GM12878 (cell line): Measurements from ENCODE around the gene BIRC6. TPM values are rescaled to one million over a fixed set of nuclear protein-coding genes. Genes with fewer than 3 reads are reported as not detected.
"Not testable (repeated sequence)": the region's sequence is repeated elsewhere in the genome, so short reads cannot be mapped to it uniquely, and the experiment has no call there.

Source experiments
- ATAC-seq: fragments of 200-7000 bp; cut with Tn5 transposase; 3 replicates; pipeline ENCODE4 v1.9.1; 2020; ENCODE audit warnings: mild to moderate bottlenecking, moderate library complexity
- BruUV-seq: library from RNA; stranded (reverse); fragments of 400-500 nt; replicated peaks from 2 replicates; lab custom pipeline; 2021; lab: Mats Ljungman, UMichigan
- CTCF ChIA-PET: fragments of 300-600 bp; sonication (Branson Sonifier 250); formaldehyde crosslinking; extraction: SDS; loops from one replicate; lab custom pipeline; 2021; ENCODE audit warnings: inconsistent platforms; lab: Yijun Ruan, JAX
- POLR2A ChIA-PET: fragments of 350-600 bp; formaldehyde crosslinking; extraction: SDS; loops from one replicate; lab custom pipeline; 2021; ENCODE audit warnings: inconsistent platforms; lab: Charles Lee
- RAD21 ChIA-PET: fragments of 300-600 bp; sonication (Branson Sonifier 250); formaldehyde crosslinking; loops from one replicate; lab custom pipeline; 2023; ENCODE audit warnings: antibody characterized with exemption; ENCODE audit not compliant: unreplicated experiment; lab: Charles Lee
- SMC1A ChIA-PET: fragments of 300-600 bp; sonication (Branson Sonifier 250); formaldehyde crosslinking; loops from one replicate; lab custom pipeline; 2023; ENCODE audit not compliant: unreplicated experiment, uncharacterized antibody; lab: Charles Lee
- DNase-seq: peaks from one replicate; pipeline ENCODE4 v3.0.0-alpha.2; 2011; ENCODE audit warnings: low read depth, low spot score
- FAIRE-seq: peaks from 3 replicates; lab custom pipeline; 2011; peaks lifted over from hg19 to GRCh38; lab: Jason Lieb, UNC
- H2AFZ ChIP-seq: 2 replicates; pipeline ENCODE4 v1.6.0; 2011; ENCODE audit warnings: low read depth, low read length, control low read depth; ENCODE audit not compliant: control insufficient read depth
- H3K27ac ChIP-seq: 2 replicates; pipeline ENCODE4 v1.5.1; 2011; ENCODE audit warnings: control low read depth; ENCODE audit not compliant: control insufficient read depth, insufficient read depth
- H3K27me3 ChIP-seq, 2 experiments: replicated peaks in 1 of 2; 2 replicates each; pipeline versions ENCODE4 v1.6.0 to v1.6.1; 2011; ENCODE audit warnings: low read length in 1 of 2; ENCODE audit not compliant: control insufficient read depth in 2 of 2, insufficient read depth in 2 of 2
- H3K36me3 ChIP-seq, 2 experiments: 2 replicates each; pipeline ENCODE4 v1.5.1; 2011; ENCODE audit warnings: low read length in 1 of 2; ENCODE audit not compliant: control insufficient read depth in 2 of 2, insufficient read depth in 2 of 2
- H3K4me1 ChIP-seq: 2 replicates; pipeline ENCODE4 v1.6.1; 2011; ENCODE audit warnings: mild to moderate bottlenecking, low read length, moderate library complexity, mixed read lengths; ENCODE audit not compliant: control insufficient read depth, insufficient read depth
- H3K4me2 ChIP-seq: 2 replicates; pipeline ENCODE4 v1.6.0; 2011; ENCODE audit warnings: control low read depth; ENCODE audit not compliant: control insufficient read depth, insufficient read depth
- H3K4me3 ChIP-seq: fragments of 200-600 bp; sonication (generic); 2 replicates; pipeline ENCODE4 v1.5.1; 2016
- H3K79me2 ChIP-seq: 2 replicates; pipeline ENCODE4 v1.6.0; 2011; ENCODE audit warnings: low read length; ENCODE audit not compliant: control insufficient read depth, insufficient read depth
- H3K9ac ChIP-seq: 2 replicates; pipeline ENCODE4 v1.8.0; 2011; ENCODE audit warnings: low read length, control low read depth, mixed read lengths; ENCODE audit not compliant: control insufficient read depth, insufficient read depth
- H3K9me3 ChIP-seq: replicated peaks from 3 replicates; pipeline ENCODE4 v1.5.1; 2011; ENCODE audit warnings: mild to moderate bottlenecking, low read length; ENCODE audit not compliant: control insufficient read depth, insufficient read depth
- H4K20me1 ChIP-seq: 2 replicates; pipeline ENCODE4 v1.6.0; 2011; ENCODE audit not compliant: control insufficient read depth, insufficient read depth
- ATF7 ChIP-seq: fragments of 450-650 bp; IDR thresholded peaks from 2 replicates; pipeline ENCODE4 v1.6.1; 2016; ENCODE audit warnings: low read depth, mild to moderate bottlenecking
- BCL11A ChIP-seq: IDR thresholded peaks from 2 replicates; pipeline ENCODE4 v1.6.1; 2011; ENCODE audit warnings: low read depth, low read length
- BHLHE40 ChIP-seq, 2 experiments: fragments of 450-650 bp in 1 of 2; IDR thresholded peaks; 2 replicates each; pipeline ENCODE4 v1.6.1; 2011 to 2017; ENCODE audit warnings: low read depth in 2 of 2, borderline replicate concordance in 1 of 2, improper control_type of control experiment in 1 of 2, low read length in 1 of 2, mild to moderate bottlenecking in 1 of 2
- CBFB ChIP-seq: IDR thresholded peaks from 2 replicates; pipeline ENCODE4 v1.6.1; 2016; ENCODE audit warnings: antibody characterized with exemption, low read depth
- CHD4 ChIP-seq: fragments of 200-600 bp; sonication (generic); IDR thresholded peaks from 2 replicates; pipeline ENCODE4 v1.6.1; 2016; ENCODE audit warnings: mild to moderate bottlenecking
- FOS ChIP-seq: IDR thresholded peaks from 3 replicates; pipeline ENCODE4 v1.6.1; 2011; ENCODE audit warnings: borderline replicate concordance; ENCODE audit not compliant: insufficient read length; ENCODE audit errors: extremely low read depth
- SMC3 ChIP-seq: IDR thresholded peaks from 2 replicates; pipeline ENCODE4 v1.6.1; 2011; ENCODE audit warnings: low read length, improper control_type of control experiment, borderline replicate concordance
- ZZZ3 ChIP-seq: IDR thresholded peaks from 2 replicates; pipeline ENCODE4 v1.6.1; 2011; ENCODE audit warnings: low read depth; ENCODE audit not compliant: control insufficient read depth, insufficient read length
- WGBS: methylation state at CpG from one replicate; pipeline ENCODE4 v1.1.6; 2016; ENCODE audit warnings: low lambda C conversion rate; ENCODE audit not compliant: insufficient replicate concordance, insufficient coverage; ENCODE audit errors: missing lambda C conversion rate; 5-methylcytosine and 5-hydroxymethylcytosine counted together
- in situ Hi-C: fragments of 300-500 bp; cut with MboI; formaldehyde crosslinking; loops from 9 replicates; pipeline ENCODE4 v1.14.3; 2018; ENCODE audit warnings: mixed read lengths
- intact Hi-C: fragments of 100-400 bp; cut with micrococcal nuclease; formaldehyde crosslinking; loops from one replicate; pipeline ENCODE4 v1.14.2; 2022; ENCODE audit not compliant: unreplicated experiment
- polyA plus RNA-seq, 11 experiments: library from polyadenylated mRNA; depleted of rRNA in 4 of 11; unstranded in 6 of 11; stranded (reverse) in 5 of 11; fragments of >200 nt; fragmentation: Nextera tagmentation in 4 of 11; fragmentation: Illumina TruSeq in 1 of 11; extraction: Ambion mirVana in 4 of 11; extraction: Trizol in 1 of 11; gene quantifications; 1 replicate in 1 of 11; 2 replicates in 10 of 11; pipeline versions ENCODE4 v1.2.1 to v1.2.3, GENCODE V29; 2011 to 2016; ENCODE audit warnings: inconsistent platforms in 2 of 11, missing spikeins in 2 of 11, low read depth in 1 of 11
- total RNA-seq, 4 experiments: library from RNA; depleted of rRNA in 3 of 4; stranded (reverse); fragments of >200 nt in 3 of 4; fragmentation: Illumina TruSeq in 1 of 4; extraction: Trizol in 1 of 4; gene quantifications; 2 replicates each; pipeline versions ENCODE4 v1.2.1 to v1.2.3, GENCODE V29; 2013 to 2021

Gene BIRC6
- total and polyA plus RNA-seq, 10 of the 15 experiments (the other 5 are each of a cell fraction or from before 2014, with no cell fraction given): 18.8 to 118 (median 55.0) TPM

DNA sequence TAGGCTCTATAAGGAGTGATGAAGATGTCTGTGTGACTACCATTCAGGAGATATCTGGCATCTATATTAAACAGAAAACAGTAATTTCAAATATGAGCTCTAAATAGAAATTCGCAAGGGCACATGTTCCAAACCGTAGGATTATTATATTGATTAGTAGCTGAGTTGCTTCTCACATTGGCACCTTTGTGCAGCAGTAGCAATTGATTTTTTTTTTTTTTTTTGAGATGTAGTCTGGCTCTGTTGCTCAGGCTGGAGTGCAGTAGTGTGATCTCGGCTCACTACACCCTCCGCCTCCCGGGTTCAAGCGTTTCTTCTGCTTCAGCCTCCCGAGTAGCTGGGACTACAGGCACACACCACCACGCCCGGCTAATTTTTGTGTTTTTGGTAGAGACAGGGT, 12.4 kb downstream of the BIRC6 start:
- Histone ChIP-seq H3K27ac (no peak overlapping the region), H3K27me3 (no peaks in the 10 kb centered on the region), H3K9ac (no peak overlapping the region), H3K4me2 (no peak overlapping the region), H4K20me1 (no peaks in the 10 kb centered on the region; the same call in 1 of the 2 replicates), H2AFZ (no peak overlapping the region), H3K4me3 (no peak overlapping the region), H3K36me3 (no peaks in the 10 kb centered on the region), H3K79me2 (peaks cover 92% of the 10 kb centered on the region), H3K9me3 (no peaks in the 10 kb centered on the region), H3K4me1 (no peaks in the 10 kb centered on the region)
- WGBS: 100% methylated on average over 9 of the region's 9 CpGs
- ChIA-PET SMC1A (interaction anchor here (0.6 to 2.2 kb wide), 3 partner anchors 9 to 24 kb away, joined by 3 to 14 read pairs (median 4); no protein-coding TSS in a partner anchor), POLR2A (interaction anchor here (0.6 to 1.8 kb wide), 4 partner anchors 9 to 183 kb away, joined by 3 to 6 read pairs (median 4); no protein-coding TSS in a partner anchor), CTCF (interaction anchor here (0.7 to 1.7 kb wide), 3 partner anchors 8 to 11 kb away, joined by 4 to 7 read pairs (median 5); no protein-coding TSS in a partner anchor), RAD21 (no interaction called here)
- intact Hi-C loops (loop anchor here (10.0 kb wide), 1 partner anchor 1126 kb away; no protein-coding TSS in a partner anchor), in situ Hi-C loops (no loop called here)
- TF ChIP-seq CBFB: no peak
- TF ChIP-seq BCL11A: no peak
- no peak for TF ChIP-seq CHD4
- no peak for TF ChIP-seq BHLHE40 (IDR thresholded peaks at IDR 0.05; ENCODE audit: borderline replicate concordance in 1 of 2, low read depth in 2 of 2, low read length in 1 of 2)
- TF ChIP-seq ATF7: no peak
- TF ChIP-seq SMC3: no peak
- TF ChIP-seq ZZZ3: no peak
- no peak for TF ChIP-seq FOS
- no TSS peak for BruUV-seq
- no peak for ATAC-seq
- DNase-seq: no peak
- no peak for FAIRE-seq

DNA sequence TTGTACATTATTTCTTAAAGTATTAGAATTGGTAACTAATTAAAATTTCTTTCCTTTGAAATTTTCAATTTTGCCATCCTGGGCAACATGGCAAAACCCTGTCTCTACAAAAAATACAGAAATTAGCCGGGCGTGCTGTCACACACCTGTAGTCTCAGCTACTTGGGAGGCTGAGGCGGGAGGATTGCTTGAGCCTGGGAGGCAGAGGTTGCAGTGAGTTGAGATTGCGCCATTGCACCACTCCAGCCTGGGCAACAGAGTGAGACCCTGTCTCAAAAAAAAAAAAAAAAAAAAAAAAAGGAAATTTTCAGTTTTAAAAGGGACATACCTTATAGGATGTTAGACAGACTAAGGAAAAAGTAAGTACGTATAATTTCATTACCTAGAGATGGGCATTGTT, 14.1 kb downstream of the BIRC6 start:
- ATAC-seq, H3K27ac ChIP-seq, SMC1A ChIA-PET, H3K27me3 ChIP-seq, BruUV-seq, DNase-seq, H4K20me1 ChIP-seq, CTCF ChIA-PET, POLR2A ChIA-PET, RAD21 ChIA-PET, H2AFZ ChIP-seq, in situ Hi-C loops, H3K9ac ChIP-seq, H3K9me3 ChIP-seq, H3K4me2 ChIP-seq, H3K4me1 ChIP-seq, intact Hi-C loops, H3K4me3 ChIP-seq, H3K36me3 ChIP-seq, FAIRE-seq: not testable (repeated sequence)
- WGBS: 94% methylated on average over 5 of the region's 5 CpGs
- H3K79me2 ChIP-seq: peaks cover 91% of the 10 kb centered on the region
